Measurements from ENCODE around the gene RPP40. TPM values are rescaled to one million over a fixed set of nuclear protein-coding genes. Genes with fewer than 3 reads are reported as not detected.
A peak's percentile ranks its signal among the peaks of the same experiment; 100 is the strongest.
"Not testable (repeated sequence)": the region's sequence is repeated elsewhere in the genome, so short reads cannot be mapped to it uniquely, and the experiment has no call there.

Gene RPP40
- total RNA-seq, 1 donor from 2014 or later = 3.6 TPM

DNA sequence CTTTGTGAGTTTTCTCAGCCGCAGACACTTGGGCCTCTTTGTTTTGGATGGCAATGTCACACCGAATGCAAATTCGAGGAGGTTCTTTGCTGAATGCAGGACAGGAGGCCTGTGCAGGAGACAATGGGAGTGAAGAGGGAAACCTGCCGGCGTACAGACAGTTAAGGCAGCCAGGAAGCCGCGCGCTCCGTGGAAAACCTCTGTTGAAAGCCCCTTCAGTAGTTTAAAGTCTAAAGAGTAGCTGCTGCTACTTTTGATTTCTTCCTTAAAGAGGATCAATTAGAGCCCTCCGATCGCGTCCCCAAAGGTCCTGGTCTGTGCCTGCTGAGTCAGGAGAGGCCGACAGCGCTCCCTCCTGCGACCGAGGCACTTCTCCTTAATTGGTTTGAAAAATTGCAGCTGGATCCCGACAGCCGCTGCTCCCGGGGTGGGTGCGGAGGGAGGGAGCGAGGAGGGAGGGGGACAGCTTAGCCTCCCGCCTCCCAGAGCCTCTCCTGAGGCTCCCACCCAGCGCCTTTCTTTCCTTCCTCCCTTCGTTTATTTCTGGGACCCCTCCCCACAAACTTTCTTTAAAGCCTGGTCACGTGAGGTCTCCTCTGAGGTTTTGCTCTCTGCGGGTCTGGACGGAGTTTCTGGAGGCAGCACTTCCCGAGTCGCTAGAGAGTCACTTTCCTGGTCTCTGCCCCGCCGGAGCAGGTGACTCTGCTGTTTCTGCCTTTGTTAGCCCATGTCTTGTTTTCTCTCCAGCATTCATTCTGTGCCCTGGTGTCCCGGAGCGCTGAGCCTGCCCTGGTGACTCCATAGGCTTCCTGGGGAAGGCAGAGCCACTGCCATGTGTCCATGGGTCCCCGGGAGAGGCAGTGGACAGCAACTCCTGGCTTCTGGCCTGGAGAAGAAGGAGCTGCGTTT lies 22.3 kb upstream of the RPP40 start:
- intact Hi-C loops (cut with DNase I) = no loop called here
- peak; percentile 83 for DNase-seq (ENCODE audit: low spot score)

DNA sequence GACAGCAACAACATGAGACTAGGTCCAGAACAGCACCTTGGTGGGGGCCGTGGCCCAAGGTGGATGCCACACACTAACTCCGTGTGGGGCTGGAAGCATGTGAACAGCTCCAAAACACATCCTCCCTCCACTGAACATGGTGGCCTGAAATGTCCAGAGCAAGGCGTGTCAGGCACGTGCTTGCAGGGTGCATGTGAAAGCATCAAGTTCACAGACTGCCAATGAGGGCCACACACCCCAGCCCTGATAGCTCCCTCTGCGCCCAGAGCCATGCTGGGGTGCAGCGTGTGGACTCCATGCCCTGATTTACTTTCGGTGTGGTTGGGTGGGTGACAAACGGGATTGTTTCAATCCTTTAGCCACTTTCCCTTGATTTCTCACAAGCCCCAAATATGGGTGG lies 20.1 kb upstream of the RPP40 start:
- intact Hi-C loops (cut with DNase I) = no loop called here
- DNase-seq (ENCODE audit: low spot score) = no peak

DNA sequence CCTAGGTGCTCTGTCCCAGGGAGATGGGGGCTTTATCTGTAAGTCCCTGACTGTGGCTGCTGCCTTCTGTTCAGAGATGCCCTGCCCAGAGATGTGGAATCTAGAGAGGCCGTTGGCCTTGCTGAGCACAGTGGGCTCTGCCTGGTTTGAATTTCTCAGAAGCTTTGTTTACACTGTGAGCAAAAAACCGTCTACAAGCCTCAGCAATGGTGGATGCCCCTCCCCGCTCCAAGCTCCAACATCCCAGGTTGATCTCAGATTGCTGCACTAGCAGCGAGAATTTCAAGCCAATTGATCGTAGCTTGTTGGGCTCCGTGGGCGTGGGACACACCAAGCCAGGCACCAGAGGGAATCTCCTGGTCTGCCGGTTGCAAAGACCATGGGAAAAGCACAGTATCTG lies 16.3 kb upstream of the RPP40 start:
- no peak for DNase-seq (ENCODE audit: low spot score)
- intact Hi-C loops (cut with DNase I) = no loop called here

DNA sequence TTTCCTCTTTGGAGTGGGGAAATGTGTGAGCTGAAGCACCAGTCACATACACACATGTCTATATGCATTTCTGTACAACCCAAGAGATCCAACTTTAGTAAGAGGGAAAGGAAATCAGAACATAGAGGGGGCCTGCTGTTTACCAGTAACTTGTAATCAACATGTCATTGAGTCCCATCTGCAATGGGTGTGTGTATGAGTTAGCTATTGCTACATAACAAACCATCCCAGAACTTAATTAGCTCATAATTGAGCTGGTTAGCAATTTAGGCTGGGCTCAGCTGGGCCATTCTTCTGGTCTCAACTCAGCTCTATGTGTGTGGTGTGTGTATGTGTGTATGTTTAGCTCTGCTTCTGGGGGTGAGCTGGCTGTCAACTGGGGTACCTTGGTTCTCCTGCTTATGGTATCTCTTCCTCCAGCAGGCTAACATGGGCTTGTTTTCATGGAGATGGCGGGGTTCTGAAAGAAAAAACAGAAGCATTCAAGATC lies 10.3 kb upstream of the RPP40 start:
- intact Hi-C loops (cut with DNase I) = no loop called here
- DNase-seq (ENCODE audit: low spot score) = no peak

DNA sequence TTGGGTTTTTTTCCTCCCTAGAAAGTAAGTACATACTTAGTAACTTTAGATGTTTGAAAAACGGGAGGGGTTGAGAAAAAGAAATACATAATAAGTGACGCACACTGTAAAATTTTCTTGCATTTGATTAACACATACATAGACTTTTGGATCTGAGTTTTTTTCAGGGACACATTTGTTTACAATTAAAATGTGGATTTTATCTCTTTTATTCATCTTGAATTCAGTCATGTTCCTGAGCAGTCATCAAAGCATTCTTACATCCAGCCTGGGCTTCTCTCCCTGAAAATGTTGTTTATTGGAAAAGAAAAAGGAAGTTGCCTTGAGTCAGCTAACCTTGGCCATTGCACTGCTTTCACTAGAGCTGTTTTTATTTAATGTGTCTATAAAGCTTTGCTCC lies 8.7 kb upstream of the RPP40 start:
- intact Hi-C loops (cut with DNase I) = no loop called here
- no peak for DNase-seq (ENCODE audit: low spot score)

DNA sequence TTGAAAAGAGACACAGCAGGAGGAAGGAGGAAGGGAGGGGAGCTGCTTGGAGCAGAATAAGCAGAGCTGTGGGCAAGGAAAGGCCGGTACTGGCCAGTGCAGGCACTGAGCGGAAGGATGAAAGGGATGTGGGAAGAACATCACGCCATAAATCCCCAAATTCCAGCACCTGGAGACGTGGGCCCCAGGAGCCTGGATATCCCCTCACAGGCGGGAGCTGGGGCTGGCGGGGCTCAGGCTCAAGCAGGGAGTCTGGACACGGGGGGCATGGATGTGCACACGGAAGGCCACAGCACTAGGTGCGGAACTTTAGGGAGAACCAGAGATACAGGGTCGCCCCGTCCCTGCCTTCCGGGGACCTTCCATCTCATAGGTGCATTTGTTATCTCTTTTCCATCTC lies 7.5 kb upstream of the RPP40 start:
- intact Hi-C loops (cut with DNase I) = no loop called here
- DNase-seq (ENCODE audit: low spot score) = no peak

DNA sequence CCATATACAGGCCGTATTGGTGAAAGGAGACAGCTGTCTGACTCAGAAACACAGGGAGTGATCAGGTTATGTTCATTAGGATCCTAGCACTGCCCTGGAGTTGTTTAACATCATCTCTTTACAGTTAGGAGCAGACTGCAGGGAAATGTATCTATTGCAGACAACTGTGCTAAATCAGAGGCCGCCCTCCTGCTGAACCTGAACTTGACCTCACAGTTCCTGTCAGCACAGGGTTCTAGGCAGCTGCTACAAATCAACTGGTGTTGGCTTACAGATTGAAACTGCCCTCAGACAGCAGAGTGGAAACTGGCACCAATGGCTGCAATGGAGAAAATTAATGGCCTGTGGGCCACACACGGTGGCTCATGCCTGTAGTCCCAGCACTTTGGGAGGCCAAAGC lies 3.7 kb upstream of the RPP40 start:
- intact Hi-C loops (cut with DNase I) = no loop called here
- no peak for DNase-seq (ENCODE audit: low spot score)

DNA sequence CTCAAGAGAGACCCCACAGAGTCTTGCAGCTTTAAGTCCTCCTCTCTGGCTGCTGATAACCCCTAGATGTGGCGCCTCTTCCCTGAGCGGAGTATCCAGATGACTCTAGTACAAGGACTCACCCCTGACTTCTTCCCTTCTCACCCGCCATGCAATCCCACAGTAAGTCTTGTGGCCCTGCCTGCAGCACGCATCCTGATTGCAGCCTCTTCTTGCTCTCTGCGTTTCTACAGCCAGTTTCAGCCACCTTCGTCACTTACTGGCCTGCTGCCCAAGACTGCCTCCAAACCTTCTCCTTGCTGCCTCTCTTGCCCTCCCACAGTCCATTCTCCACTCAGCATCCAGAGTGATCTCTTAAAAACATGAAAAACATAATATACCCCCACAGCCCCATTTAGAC lies 2.4 kb upstream of the RPP40 start:
- intact Hi-C loops (cut with DNase I) = no loop called here
- no peak for DNase-seq (ENCODE audit: low spot score)

DNA sequence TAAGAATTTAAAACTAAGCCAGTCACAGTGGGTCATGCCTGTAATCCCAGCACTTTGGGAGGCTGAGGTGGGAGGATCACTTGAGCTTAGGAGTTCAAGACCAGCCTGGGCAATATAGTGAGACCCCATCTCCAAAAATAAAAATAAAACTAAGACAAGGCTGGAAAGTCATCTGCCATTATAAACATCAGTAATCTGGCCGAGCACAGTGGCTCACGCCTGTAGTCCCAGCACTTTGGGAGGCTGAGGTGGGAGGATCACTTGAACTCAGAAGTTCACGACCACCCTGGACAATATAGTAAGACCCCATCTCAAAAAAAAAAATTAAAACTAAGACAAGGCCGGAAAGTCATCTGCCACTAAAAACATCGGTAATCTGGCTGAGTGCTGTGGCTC lies 1.2 kb upstream of the RPP40 start:
- DNase-seq (ENCODE audit: low spot score); intact Hi-C loops (cut with DNase I): not testable (repeated sequence)

DNA sequence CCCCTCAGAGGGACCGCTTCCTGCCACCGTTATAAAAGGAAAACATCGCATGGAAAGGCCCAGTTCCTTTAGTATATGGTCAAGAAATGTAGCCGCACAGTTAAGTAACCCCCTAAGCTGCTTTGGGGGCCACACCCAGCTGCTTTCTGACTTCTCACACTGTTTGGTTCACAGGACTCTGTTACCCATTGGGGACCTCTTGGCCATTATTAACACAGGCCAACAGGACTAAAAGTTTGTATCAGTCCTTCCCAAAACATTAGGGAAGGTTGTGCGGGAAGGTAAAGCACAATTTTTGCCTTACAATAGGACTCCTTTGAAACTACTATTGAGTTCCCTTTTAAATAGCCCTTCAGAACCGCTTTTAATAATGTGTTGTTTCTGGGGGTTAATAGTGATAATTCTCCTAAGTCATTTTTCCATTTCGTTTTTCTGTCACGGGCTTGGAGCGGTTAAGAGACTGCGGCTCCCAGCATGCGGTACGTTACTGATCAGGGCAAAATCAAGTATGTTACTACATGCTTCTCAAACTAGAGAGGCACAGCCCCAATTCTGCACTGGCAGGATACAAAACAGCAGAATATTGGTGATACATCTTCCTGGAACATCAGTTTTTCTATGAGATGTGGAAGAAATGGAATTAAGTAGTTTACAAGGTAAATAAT lies 668 bp upstream of the RPP40 start:
- DNase-seq (ENCODE audit: low spot score) = no peak
- intact Hi-C loops (cut with DNase I) = no loop called here

DNA sequence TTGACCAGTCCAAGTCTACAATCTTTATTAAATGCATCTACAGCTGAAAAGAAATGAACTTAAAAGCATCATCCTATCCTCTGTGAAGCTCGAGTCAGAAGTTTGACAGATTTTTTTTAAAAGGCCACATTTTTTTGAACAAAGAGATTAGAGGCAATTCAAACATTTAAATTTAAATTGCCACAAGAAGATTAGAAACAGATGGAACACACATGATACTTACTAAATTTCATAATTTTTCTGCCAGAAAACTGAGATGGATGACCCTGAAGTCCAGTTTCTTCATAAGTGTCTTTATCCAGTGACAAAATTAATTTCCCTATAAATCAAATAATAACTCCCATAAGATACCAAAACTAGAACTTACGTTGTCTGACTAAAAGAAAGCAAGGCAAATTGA lies 4.3 kb downstream of the RPP40 start:
- intact Hi-C loops (cut with DNase I) = no loop called here
- DNase-seq (ENCODE audit: low spot score) = no peak

DNA sequence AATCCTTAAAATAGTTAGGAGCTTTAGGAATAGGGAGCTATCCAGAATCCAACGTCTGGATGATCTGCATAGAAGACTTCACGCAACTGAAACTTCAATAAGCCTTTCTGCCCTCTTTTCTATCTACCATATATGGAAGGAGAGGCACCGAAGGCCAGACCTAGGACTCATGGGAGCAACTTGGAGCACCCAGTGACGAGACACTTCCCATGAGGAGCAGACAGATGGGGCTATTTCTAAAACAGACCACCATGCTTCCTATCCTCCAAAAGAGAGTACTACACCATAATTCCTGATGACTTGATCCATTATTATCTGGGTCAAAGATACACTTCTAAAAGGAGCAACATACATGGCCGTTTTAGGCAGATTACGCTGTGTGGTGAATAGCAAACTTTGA lies 6.0 kb downstream of the RPP40 start:
- DNase-seq (ENCODE audit: low spot score) = no peak
- intact Hi-C loops (cut with DNase I) = no loop called here

DNA sequence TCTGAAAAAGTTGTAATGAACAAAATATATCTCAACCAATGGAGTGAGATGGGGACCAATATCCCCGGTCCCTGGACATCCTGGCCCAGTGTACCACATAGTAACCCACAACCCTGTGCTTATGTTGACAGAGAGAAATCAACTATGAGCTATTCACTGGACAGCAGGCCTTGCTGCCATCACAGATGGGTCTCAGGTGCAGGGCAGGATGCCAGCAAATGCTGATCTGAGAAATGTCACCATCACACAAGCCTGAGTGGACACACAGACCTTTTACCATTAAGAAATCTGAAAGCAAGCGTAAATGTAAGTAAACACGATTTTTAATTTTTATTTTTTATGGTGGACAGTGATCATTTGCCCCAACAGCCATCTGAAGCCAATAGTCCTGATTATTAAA lies 9.1 kb downstream of the RPP40 start:
- intact Hi-C loops (cut with DNase I) = no loop called here
- DNase-seq (ENCODE audit: low spot score) = no peak

DNA sequence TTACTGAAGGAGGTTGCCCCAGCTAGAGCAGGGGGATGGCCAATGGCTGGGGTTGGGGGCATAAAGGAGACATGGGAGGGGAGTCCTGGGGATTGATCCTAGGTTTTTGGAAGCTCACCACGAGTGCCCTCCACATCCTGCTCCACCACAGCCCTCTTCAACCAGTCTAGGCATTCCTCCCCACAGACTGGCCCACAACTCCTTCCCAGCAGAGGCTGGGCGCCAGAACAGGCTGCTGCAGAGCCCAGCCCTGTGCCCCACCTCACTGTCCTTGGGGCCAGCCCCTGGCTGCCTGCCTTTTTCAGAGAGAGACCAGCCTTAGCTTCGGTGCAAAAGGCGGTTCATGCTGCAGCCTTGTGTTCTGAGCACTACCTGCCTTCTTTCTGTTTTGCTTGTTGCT lies 16.4 kb downstream of the RPP40 start:
- intact Hi-C loops (cut with DNase I) = no loop called here
- DNase-seq (ENCODE audit: low spot score) = no peak

DNA sequence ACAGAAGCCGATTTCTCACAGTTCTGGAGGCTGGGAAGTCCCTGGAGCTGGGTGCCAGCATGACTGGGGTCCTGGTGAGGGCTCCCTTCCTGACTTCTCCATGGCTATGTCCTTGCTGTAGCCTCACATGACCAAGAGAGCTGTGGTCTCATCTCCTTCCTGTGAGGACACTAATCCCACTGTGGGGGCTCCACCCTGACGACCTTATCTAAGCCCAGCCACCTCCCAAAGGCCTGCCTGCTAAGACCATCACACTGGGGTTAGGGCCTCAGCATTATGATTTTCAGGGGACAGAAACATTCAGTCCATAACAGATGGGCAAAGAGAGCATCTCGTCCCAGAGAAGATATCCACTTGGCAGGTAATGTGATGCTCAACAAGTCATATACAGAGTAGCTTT lies 16.8 kb downstream of the RPP40 start:
- DNase-seq (ENCODE audit: low spot score) = no peak
- intact Hi-C loops (cut with DNase I) = no loop called here

DNA sequence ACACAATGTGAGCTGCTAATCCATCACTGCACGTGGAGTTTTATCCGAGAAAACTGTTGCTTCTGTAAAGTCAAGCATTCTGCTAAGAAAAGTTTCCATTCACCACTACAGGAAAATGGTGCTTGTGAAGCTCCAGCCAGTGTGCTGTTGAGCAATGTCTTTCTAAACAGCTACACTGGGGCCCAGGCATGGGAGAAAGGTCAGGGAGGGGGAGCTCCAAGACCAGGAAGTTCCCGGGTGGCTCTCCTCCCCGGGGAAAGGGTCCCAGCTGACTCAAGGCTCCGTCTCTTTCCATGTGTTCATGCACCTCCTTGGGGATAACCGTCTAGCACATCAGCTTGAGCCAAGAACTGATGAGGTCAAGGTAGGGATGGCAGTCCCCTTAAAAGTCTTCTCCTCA lies 20.5 kb downstream of the RPP40 start:
- intact Hi-C loops (cut with DNase I) = no loop called here
- no peak for DNase-seq (ENCODE audit: low spot score)

DNA sequence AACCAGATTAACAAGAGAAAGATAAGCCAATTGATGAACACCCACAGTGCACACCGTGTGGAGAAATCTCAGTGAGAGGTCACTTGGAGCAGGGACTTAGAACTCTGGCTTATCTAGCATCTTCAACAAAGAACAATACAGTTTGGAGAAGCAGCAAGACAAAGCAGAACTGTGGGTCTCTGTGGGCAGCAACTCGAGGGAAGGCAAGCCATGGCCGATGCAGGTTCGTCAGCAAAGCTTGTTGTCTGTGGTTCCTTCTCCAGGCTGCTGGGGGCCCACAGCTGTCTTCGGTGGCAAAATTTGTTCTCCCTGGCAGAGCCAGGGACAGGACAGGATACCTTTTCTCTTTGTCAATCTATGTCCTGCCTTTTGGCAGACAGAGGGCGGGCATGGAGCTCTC lies 22.1 kb downstream of the RPP40 start:
- intact Hi-C loops (cut with DNase I) = no loop called here
- DNase-seq (ENCODE audit: low spot score) = no peak

DNA sequence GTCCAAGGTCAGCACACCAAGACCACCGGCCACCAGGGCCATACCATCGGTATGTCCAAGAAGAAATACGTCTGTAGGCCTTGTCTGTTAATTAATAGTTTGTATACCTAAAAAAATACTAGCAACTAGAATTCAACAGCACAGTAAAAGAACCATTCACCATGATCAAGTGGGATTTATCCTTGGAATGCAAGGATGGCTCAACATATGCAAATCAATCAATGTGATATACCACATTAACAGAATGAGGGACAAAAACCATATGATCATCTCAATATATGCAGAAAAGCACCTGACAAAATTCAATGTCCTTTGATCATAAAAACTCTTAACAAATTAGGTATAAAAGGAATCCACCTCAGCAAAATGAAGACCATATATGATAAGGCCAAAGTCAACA lies 24.4 kb downstream of the RPP40 start:
- intact Hi-C loops (cut with DNase I) = no loop called here

DNA sequence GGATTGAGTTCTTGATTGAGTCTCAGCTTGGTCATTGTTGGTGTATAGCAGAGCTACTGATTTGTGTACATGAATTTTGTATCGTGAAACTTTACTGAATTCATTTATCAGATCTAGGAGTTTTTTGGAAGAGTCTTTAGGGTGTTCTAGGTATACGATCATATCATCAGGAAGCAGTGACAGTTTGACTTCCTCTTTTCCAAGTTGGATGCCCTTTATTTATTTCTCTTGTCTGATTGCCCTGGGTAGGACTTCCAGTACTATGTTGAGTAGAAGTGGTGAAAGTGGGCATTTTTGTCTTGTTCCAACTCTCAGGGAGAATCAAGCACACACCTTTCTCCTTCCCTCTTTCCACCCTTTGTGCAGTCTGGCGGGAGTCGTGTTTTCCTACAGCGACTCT lies 26.4 kb downstream of the RPP40 start:
- intact Hi-C loops (cut with DNase I) = no loop called here
- no peak for DNase-seq (ENCODE audit: low spot score)

More for the DNA sequence above, 24.4 kb downstream of the RPP40 start:
- DNase-seq (ENCODE audit: low spot score) = no peak

DNA sequence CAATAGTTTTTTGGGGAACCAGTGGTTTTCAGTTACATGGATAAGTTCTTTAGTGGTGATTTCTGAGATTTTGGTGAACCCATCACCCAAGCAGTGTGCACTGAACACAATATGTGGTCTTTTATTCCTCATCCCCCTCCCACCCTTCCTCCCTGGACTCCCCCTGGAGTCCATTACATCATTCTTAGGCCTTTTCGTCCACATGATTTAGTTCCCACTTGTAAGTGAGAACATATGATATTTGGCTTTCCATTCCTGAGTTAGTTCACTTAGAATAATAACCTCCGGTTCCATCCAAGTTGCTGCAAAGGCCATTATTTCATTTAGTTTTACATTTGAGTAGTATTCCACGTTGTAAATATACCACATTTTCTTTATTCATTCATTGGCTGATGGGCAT lies 28.3 kb downstream of the RPP40 start:
- intact Hi-C loops (cut with DNase I) = no loop called here
- DNase-seq (ENCODE audit: low spot score) = no peak

DNA sequence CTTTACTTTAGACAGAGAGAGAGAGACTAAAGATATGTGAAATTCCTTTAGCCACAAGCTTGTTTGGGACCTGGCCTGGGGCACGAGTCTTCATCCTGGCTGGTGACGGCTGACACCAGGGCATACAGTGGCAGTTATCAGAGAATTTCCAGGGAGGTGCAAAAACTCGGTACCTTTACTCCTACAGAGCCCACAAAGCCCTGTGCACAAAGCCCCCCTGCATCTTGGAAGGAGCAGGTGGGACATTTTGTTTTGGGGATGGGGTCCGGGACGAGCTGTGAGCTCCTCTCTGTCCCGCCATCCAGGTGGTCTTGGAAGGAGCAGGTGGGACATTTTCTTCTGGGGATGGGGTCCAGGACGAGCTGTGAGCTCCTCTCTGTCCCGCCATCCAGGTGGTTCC lies 28.9 kb downstream of the RPP40 start:
- intact Hi-C loops (cut with DNase I) = no loop called here

More for the DNA sequence above, 28.9 kb downstream of the RPP40 start:
- DNase-seq (ENCODE audit: low spot score) = no peak

Measured in cardiac septum (tissue), 1 donor.